Stimulated activated CD8-positive, alpha-beta memory T cell treated with anti-CD3 and anti-CD28 coated beads, Interleukin-7, amount 100 ng/mL, for 48 hours (primary cell): ENCODE results near the gene ERC2.
"Not testable (repeated sequence)": the region's sequence is repeated elsewhere in the genome, so short reads cannot be mapped to it uniquely, and the experiment has no call there.

Experiments used
- DNase-seq, 2 donors: peaks; one replicate each; pipeline ENCODE4 v3.0.0-alpha.2; 2020; ENCODE audit warnings: low read depth in 1 of 2; ENCODE audit errors: extremely low read depth in 1 of 2

The ERC2 gene

DNA sequence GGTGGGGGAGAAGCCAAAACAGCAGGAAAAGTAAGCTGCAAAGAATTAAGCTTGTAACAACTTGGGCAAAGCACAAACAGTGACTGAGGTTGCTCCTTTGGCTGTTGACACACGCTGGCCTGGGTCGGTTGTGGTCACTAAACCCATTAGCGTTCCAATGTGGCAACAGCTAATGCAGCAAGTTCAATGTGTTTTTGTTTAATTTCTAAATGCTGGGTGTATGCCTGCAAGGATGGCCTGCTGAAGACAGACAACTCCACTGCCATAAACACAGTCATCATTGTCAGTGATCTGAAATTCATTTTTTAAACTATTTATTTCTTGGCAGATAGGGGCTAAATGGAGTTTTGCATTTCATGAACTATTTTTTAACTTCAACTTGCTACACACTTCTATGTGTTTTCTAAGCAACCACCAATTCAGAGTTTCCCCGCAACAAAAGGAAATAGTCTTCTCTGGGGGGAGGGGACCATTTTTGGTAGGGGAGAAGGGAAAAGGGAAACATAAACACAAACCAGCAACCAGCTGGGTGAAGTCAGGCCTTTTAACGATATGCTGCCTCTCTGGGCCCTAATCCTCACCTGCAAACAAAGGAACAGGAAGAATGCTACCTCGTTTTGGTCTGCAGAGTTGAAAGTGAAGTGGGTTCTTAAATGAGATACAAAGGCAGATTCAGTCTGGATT lies 946.4 kb downstream of the ERC2 start:
- DNase-seq, result no peak

DNA sequence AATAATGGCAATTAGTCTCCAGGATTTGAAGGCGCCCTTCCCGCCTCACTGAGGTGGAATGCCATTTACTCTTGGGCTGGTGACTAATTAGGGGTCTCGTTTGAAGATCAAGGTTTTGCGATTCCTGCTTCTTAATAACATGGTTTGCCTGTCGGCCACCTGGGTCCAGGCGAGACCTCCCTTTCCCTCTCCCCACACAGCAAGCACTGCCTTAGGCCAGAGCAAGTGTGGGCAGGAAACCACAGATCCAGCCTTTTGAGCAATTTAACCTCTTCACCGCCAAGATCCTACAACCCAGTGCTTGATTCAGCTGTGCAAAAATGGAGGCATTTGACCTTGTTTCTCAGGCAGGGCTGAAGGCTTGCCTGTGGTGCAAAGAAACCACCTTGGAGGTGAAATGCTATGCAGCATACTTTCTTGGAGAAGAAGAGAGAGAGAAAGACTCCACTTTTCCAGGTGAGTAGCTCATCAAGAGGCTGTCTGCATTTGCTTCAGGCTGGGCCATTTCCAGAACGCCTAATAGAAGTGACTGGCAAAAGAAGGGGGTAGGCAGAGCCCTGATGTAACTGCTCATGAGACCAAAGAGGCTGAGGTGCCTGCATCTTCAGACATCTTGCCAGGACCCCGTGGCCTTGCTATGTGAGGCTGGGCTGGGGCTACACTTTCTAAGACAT lies 947.1 kb downstream of the ERC2 start:
- no peak for DNase-seq

DNA sequence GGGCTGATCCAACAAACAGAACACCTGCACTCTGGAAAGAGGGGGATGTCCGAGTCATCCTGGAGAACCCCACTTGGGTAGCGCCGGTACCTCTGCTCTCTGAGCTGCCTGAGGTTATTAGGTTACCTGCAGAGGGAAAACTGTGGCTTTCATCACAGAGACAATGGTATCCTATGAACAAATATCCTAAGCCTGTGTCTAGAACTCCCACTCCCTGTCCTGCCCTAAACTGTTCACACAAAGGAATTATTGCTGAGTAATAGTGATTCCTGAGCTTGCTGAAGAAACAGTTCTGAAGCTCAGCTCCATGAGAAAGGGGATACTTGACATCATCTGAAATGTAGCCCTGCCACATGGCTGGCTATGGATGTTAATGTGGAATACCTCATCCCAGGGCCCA lies 949.2 kb downstream of the ERC2 start:
- no peak for DNase-seq

DNA sequence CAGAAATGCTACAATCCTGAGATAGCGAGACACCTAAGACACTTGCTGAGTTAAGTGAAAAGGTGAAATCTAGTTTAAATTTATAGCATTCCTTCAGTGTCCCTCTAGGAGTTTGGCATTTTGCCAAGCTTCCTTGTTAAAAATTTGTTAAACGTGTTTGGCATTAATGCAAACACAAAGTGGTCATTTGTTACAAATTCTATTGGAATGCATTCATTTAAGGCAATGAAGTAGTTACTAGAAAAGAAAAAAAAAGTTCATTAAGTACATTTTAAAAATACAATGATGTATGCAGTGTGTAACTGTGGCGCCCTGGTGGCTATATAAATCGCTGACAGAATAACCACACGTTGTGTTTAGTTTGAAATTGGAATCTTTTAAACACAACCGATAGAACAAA lies 949.8 kb downstream of the ERC2 start:
- no peak for DNase-seq

DNA sequence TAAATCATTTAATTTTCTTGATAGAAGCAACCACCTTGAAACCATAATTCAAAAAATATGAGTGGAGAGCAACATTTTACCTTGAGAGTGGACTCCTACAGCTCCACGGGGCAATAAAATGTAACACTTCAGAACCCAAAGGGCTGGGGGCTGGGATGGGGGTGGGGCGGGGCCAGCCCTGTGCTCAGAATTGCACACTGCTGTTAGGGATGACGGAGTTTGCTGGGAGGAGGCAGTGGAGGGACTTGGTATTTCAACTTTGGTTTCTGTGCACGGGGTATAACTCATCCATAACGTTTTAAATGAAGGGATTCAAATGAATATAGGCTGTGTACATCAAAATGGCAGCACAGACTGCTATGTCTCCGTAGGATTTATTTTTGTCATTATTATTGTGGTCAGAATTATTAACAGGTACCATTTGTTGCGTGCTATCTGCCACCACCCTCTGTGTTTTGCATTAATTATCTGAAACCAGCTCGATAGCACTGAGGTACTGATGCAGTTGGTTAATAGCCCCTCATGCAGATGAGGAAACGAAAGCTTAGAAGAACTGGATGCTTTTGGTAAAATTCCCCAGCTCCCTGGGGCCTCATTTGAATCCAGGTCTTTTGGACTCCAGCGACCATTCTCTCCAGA lies 951.8 kb downstream of the ERC2 start:
- no peak for DNase-seq

GRCh38 chr3:55515550-55516246 lies 952.6 kb downstream of the ERC2 start:
- no peak for DNase-seq

- no peak for DNase-seq
These were observed 953.3 kb downstream of the ERC2 start for GRCh38 chr3:55514962-55515361.

- no peak for DNase-seq
These were observed 955.5 kb downstream of the ERC2 start for GRCh38 chr3:55512571-55513343.

- DNase-seq, result no peak
These were observed 956.2 kb downstream of the ERC2 start for GRCh38 chr3:55511895-55512570.

DNA sequence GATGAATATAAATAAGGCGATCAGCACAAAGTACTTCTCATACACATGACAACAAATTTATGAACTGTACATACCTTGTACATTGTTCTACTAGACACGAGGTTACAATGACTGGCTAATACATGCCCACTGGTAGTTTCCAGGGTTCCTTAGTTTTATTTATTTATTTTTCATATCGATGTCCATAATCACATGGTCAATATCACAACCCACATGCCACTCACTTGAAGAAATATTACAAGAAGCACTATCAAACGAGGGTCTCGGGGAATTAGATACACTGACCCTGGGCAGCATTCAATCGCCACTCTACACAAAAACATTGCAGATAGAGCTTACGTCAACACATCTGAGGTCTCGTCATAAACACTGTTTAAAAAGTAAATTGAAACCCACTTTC lies 959.9 kb downstream of the ERC2 start:
- DNase-seq, result no peak

DNA sequence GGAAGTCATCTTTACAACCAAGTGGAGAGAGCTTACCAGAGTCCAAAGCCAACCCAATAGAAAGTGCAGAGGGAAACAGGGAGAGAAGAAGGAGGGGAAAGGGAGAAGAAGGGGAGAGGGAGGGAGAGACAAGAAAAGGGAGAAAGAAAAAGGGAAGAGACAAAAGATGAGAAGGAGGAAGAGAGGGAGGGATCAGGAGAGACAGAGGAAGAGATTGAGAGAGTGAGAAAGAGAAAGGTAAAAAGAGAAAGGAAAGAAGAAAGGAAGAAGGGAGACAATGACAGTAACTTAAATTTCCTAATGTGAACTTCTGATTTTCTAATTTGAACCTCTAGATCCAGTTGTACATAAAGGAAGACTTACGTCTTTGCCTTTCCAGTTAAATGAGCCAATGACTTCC lies 960.5 kb downstream of the ERC2 start:
- no peak for DNase-seq

GRCh38 chr3:55505776-55506175 lies 962.5 kb downstream of the ERC2 start:
- DNase-seq, result no peak

DNA sequence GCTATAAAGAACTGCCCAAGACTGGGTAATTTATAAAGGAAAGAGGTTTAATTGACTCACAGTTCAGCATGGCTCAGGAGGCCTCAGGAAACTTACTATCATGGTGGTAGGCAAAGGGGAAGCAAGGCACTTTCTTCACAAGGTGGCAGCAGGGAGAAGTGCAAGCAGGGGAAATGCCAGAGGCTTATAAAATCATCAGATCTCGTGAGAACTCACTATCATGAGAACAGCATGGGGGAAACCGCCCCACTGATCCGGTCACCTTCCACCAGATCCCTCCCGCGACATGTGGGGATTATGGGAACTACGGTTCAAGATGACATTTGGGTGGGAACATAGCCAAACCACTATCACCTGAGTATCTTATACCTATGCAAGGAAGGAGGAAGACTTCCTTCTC lies 963.2 kb downstream of the ERC2 start:
- not testable (repeated sequence) for DNase-seq

DNA sequence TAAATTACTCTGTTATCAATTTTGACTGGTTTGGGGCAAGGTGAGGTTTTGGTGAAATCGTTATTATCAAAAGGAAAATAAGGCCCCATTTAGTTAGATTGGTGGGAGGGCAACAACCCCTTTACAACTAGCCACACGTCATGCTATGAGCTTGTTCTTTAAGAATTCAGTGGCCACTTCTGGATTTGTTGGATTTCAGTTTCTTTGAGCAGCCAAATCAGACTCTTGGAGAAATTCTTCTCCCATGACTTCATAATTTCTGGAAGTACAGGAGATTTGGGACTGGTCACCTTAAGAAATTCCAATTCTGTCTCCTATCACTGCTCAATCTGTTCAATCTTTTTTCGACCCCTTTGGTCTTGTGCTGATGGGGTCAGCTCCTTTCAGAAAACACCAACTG lies 966.4 kb downstream of the ERC2 start:
- no peak for DNase-seq

- DNase-seq, result no peak
These were observed 967.5 kb downstream of the ERC2 start for GRCh38 chr3:55500555-55501330.

GRCh38 chr3:55498520-55498919 lies 969.7 kb downstream of the ERC2 start:
- no peak for DNase-seq

- DNase-seq, result no peak
These were observed 971.0 kb downstream of the ERC2 start for GRCh38 chr3:55497250-55497649.

- no peak for DNase-seq
These were observed 973.3 kb downstream of the ERC2 start for GRCh38 chr3:55494976-55495375.

- DNase-seq, result no peak
These were observed 975.3 kb downstream of the ERC2 start for GRCh38 chr3:55492976-55493375.
